ENCODE results near the gene TDP2.
A peak's percentile ranks its signal among the peaks of the same experiment; 100 is the strongest.
"Not testable (repeated sequence)": the region's sequence is repeated elsewhere in the genome, so short reads cannot be mapped to it uniquely, and the experiment has no call there.

The TDP2 gene

DNA sequence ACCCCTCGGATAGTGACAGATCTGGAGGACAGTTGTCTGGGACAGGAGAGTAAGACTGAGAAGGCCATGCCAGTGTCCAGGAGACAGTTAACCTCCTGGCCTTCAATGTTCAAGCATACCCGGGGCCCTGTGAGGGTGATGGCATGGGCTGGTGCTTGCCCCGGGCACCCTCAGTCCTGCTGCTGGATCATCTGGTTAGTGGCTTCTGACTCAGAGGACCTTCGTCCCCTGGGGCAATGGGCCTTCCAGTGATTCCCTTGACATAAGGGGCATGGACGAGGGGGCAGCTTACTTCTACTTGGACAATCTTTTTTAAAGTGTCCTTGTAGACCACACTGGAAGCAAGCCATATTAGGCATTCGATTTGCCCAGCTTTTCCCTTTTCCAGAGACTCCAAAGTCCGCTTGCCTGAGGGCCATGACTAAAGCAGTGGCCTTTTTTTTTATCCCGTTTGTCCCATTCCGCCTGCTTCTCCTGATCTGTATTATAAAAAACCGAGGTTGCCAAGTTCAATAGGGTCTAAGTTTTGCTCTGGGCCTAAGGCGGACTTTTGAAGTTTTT, 12.2 kb upstream of the TDP2 start:
- DNase-seq = not testable (repeated sequence)

DNA sequence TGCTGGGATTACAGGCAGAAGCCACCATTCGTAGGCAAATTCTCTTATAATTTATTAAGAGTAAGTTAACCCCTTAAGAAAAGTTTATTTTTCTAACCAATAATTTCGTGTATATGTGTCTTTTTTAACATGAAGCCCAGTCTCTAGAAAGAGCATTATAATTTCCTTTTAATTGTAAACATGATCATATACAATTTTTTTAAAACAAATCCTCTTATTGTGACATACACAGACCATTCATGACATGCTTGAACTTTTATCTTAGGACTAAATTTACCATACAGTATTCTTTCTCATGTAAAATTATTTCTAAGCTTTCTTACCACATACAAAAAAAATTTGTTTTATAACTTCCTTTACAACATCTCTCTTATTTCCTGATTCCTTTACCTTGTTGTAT, 6.9 kb upstream of the TDP2 start:
- DNase-seq = no peak

GRCh38 chr6:24672620-24673182, 6.0 kb upstream of the TDP2 start:
- no peak for DNase-seq

DNA sequence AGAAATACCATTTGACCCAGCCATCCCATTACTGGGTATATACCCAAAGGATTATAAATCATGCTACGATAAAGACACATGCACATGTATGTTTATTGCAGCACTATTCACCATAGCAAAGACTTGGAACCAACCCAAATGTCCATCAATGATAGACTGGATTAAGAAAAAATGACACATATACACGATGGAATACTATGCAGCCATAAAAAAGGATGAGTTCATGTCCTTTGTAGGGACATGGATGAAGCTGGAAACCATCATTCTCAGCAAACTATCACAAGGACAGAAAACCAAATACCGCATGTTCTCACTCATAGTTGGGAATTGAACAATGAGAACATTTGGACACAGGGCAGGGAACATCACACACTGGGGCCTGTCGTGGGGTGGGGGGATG, 4.4 kb upstream of the TDP2 start:
- DNase-seq = not testable (repeated sequence)

- not testable (repeated sequence) for DNase-seq
Observed at GRCh38 chr6:24670492-24670891, 3.8 kb upstream of the TDP2 start.

- no peak for DNase-seq
Observed at GRCh38 chr6:24668997-24669361, 2.3 kb upstream of the TDP2 start.

GRCh38 chr6:24668066-24668996, 1.6 kb upstream of the TDP2 start:
- not testable (repeated sequence) for DNase-seq

DNA sequence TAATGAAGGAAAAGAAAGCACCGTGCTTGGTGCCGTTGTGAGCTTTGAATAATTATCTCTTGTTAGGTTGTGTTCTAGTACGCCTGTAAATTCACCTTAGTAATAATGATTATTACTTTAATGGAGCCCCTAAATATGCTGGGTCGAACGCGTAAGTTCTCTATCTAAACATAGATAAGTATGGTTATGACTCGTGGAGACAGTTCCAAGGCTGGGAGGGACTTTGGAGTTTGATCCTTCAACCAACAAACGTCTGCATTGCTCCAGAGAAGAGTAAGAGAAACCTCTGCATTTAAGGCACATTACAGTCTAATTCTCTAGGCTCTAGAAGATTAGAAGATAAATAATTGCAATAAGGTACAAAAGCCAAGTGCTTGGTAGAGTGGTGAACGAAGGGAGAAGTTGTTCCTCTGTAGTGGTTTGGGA, 692 bp upstream of the TDP2 start:
- DNase-seq = no peak

DNA sequence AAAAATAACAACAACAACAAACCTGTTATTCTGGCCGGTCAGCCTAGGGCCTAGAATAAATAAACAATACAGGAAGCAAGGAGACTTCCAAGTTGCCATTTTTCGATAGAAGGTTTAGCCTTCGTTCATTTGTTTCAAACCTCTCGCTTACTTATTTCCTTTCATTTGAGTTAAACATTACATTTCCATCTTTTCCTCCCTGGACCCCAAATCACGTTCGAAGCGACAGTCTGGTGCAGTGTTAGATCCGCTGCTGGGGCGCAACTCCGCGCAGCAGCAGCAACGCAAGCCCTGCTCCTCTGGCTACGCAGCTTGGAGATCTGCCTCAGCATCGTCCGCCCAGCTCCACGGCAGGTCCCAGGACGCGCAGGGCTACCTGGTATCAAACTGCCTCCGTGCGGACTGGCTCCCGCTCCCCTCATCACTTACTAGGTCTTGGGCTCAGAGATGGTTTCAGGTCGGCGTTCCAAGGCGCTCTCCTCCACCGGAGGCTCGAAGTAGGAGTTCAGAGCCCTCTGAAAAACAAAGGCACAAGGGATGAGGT, 530 bp downstream of the TDP2 start:
- DNase-seq = peak; percentile 32

- DNase-seq = no peak
Observed at GRCh38 chr6:24664046-24664987, 2.4 kb downstream of the TDP2 start.

GRCh38 chr6:24663189-24663588, 3.5 kb downstream of the TDP2 start:
- DNase-seq = no peak

DNA sequence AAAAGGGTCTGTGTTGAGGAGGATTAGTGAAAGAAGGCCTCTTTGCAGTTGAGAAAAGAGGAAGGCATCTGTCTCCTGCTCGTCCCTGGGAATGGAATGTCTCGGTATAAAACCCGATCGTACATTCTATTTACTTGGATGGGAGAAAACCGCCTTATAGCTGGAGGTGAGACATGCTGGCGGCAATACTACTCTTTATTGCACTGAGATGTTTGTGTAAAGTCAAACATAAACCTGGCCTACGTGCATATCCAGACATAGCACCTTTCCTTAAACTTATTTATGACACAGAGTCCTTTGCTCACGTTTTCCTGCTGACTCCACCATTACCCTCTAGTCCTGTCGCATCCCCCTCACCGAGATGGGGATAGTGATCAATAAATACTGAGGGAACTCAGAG, 4.5 kb downstream of the TDP2 start:
- DNase-seq = no peak

GRCh38 chr6:24661759-24662158, 4.9 kb downstream of the TDP2 start:
- not testable (repeated sequence) for DNase-seq

DNA sequence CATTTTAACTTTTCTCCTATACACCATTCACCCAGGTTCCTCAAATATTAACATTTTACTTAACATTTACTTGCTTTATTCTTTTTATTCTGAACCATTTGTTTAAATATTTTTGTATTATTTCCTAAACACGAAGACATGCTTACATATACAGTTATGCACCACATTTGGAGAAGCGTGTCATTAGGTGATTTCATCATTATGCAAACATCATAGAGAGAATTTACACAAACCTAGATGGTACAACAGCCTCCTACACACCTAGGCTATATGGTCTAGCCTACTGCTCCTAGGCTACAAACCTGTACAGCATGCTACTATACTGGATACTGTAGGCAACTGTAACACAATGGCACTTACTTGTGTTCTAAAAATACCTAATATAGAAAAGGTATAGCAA, 6.6 kb downstream of the TDP2 start:
- DNase-seq = no peak

DNA sequence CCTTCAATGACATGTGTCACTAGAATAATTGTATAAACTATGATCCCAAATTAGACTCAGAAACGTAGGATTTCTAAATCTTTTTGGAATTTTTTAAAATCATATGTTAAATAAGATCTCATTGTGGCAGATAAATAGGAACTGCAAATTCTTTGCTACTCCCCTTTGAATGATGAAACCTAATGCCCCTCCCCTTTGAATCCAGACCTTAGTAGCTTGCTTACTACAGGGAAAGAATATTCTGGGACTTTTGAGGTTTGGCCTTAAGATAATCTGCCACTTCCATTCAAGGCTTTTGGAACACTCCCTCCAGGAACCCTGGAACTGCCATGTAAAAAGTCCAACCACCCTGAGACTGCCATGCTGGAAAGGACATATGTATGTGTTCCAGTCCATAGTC, 7.1 kb downstream of the TDP2 start:
- DNase-seq = no peak

DNA sequence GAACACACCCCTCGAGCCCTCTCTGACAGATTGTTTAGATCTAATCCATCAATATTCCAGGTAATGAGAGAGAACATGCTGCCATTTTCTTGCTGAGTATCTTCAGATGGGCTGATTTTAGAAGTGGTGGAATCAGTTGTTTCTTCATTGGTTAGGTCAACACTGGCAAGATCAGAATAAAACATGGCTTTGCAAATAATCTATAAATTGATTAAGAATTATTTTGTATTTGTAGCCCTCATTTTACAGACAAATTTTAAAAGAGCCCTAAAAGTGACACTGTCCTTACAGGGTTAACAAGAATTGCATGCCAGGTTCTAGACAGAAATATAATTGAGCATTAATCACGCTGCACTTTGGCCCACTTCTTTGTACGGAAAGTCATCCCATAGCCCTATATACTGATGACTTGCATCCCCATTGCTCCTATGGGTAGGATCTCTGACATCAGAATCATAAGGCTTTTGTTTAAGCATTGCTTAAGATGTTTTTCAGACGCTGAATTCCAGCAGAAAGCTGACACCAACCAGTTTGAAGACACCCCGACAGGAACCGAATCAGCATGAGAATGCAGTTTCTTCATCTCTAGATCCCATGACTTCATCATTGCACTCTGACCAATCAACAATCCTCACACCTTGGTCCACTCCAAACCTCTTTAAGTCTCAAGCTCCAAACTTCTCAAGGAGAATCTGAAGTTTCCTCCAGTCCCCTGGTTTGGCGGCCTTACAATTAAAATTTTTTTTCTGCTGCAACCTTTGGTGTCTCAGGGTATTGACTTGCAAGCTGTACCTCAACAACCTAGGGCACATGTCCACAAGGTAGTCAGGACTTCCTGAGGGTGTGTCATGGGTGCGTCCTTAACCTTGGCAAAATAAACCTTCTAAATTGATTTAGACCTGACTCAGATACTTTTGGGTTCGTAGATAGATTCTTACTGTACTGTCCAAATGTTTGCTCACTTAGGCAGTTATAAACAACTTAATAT, 7.8 kb downstream of the TDP2 start:
- DNase-seq = no peak

GRCh38 chr6:24655215-24655614, 11.5 kb downstream of the TDP2 start:
- no peak for DNase-seq

DNA sequence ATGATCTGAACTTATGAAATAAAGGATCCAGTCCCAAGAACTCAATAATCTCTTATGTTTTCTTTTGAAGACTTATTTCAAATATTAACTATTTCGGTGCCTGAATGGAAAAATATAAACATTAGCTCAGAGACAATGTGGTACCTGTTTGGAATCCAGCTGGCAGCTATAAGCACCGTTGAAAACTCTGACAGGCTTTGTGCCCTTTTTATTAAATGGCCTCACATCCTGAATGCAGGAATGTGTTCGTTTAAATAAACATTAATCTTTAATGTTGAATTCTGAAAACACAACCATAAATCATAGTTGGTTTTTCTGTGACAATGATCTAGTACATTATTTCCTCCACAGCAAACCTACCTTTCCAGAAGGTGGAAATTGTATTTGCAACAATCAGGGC, 16.3 kb downstream of the TDP2 start:
- DNase-seq = no peak

- DNase-seq = no peak
Observed at GRCh38 chr6:24649691-24650090, 17.0 kb downstream of the TDP2 start.

DNA sequence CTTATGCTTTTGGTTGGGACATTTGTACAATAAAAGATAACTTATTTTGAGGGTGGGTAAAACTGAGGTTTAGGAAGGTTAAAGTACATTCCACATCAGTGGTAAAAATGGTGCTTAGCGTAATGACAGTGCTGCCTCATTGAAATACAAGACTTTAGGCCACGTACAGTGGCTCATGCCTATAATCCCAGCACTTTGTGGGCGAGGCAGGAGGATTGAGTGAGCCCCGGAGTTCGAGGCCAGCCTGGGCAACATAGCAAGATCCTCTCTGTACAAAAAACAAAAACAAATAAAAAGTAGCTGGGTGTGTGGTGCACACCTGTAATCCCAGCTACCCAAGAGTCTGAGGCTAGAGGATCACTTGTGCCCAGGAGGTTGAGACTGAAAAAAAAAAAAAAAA, 18.4 kb downstream of the TDP2 start:
- DNase-seq = no peak

DNA sequence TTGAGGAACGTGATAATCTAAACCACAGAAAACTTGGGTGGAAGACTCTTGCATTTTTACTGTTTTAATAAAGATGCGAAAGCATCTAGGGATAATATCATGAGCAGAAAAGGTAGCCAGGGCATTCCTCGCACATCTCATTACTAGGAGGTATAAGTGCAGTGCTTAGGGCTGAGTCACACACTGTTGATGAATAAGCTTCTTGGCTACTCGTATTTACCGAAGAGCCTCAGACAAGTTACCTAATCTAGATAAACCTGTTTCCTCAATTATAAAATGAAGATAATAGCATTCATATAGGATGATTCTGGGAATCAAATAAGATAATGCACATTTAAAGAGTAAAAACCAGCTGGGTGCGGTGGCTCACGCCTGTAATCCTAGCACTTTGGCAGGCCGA, 19.9 kb downstream of the TDP2 start:
- DNase-seq = no peak

DNA sequence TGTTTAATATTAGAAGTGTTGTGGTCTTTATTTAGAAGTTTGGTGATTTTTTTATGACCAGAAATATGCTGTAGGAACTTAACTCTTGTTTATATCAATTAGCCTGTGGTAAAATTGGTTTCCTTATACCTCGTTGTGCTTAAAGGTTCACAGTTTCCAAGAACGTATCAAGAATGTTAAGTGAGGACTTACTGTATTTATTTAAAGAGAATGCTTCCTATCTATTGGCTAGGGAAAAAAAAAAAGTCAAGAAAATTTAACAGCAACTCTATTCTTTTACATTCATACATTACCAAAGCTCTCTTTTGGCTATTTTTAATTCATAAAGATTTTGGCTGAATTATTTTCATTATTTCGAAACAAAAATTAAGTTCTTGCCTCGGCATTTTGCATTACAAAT, 22.3 kb downstream of the TDP2 start:
- no peak for DNase-seq

Data from activated CD4-positive, alpha-beta T cell treated with anti-CD3 and anti-CD28 coated beads for 1 hour (primary cell).